Measurements from ENCODE around the gene EDIL3. TPM values are rescaled to one million over a fixed set of nuclear protein-coding genes. Genes with fewer than 3 reads are reported as not detected.

EDIL3 gene
- total and polyA plus RNA-seq, 2 donors (not counting 1 experiment from before 2014, with no cell fraction given): not detected

DNA sequence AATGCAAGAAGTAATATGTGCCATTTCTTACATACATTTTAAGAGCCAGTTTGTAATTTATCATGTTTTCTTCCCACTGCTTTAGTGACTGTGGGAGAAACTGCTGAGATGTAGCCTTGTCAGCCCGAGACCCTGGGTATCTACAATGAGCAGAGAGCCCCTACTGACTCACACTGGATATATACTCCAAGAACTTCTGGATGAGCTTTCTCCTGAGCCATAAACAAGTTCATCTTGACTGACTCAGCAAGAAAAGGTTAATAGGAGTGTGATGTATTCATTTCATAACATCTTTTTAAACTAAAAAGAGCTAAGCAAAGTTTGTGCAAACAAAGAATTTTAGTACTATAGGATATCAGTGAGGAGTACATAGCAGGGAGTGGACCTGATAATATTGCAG is 182.5 kb downstream of the EDIL3 start:
- H3K9ac ChIP-seq (ENCODE audit: low read length): no peak overlapping the region
- no peaks in the 10 kb centered on the region for H3K9me3 ChIP-seq (ENCODE audit: control extremely low read depth in 1 of 3, control insufficient read depth in 2 of 3, insufficient read depth in 1 of 3, low read length in 2 of 3)
- no peak overlapping the region for H2AFZ ChIP-seq (ENCODE audit: insufficient read depth, low read depth, low read length, poor library complexity, severe bottlenecking)
- intact Hi-C loops (cut with micrococcal nuclease): no loop called here
- no CpG with 5 or more reads among the region's 1 CpG for WGBS (ENCODE audit: insufficient coverage)
- DNase-seq: no peak
- no peaks in the 10 kb centered on the region for H3K9me3 Mint-ChIP-seq (ENCODE audit: insufficient read depth)
- no peak overlapping the region for H3K4me3 Mint-ChIP-seq
- H3K79me2 ChIP-seq (ENCODE audit: control insufficient read depth, insufficient read depth, low read length): no peaks in the 10 kb centered on the region
- H4K20me1 ChIP-seq (ENCODE audit: control insufficient read depth, insufficient read depth, low read length, poor library complexity, severe bottlenecking): no peaks in the 10 kb centered on the region
- TF ChIP-seq, protein P1, sequence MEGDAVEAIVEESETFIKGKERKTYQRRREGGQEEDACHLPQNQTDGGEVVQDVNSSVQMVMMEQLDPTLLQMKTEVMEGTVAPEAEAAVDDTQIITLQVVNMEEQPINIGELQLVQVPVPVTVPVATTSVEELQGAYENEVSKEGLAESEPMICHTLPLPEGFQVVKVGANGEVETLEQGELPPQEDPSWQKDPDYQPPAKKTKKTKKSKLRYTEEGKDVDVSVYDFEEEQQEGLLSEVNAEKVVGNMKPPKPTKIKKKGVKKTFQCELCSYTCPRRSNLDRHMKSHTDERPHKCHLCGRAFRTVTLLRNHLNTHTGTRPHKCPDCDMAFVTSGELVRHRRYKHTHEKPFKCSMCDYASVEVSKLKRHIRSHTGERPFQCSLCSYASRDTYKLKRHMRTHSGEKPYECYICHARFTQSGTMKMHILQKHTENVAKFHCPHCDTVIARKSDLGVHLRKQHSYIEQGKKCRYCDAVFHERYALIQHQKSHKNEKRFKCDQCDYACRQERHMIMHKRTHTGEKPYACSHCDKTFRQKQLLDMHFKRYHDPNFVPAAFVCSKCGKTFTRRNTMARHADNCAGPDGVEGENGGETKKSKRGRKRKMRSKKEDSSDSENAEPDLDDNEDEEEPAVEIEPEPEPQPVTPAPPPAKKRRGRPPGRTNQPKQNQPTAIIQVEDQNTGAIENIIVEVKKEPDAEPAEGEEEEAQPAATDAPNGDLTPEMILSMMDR (IDR thresholded peaks at IDR 0.05): no peak
- no peak for TF ChIP-seq EZH2 (IDR thresholded peaks at IDR 0.05; ENCODE audit: borderline replicate concordance, insufficient read depth, low read depth, low read length, poor library complexity, severe bottlenecking)
- CTCF ChIA-PET: no interaction called here
- H3K4me1 ChIP-seq (ENCODE audit: control insufficient read depth in 2 of 2, insufficient read depth in 2 of 2, low read length in 2 of 2): no peaks in the 10 kb centered on the region
- no peak for ATAC-seq (ENCODE audit: low read depth)
- H3K27ac ChIP-seq (ENCODE audit: low read length in 2 of 2): no peak overlapping the region
- H3K4me2 ChIP-seq (replicated peaks; ENCODE audit: low read depth, low read length, poor library complexity, severe bottlenecking): no peak overlapping the region
- H3K36me3 ChIP-seq (replicated peaks in 1 of 2; ENCODE audit: control extremely low read depth in 1 of 2, control insufficient read depth in 1 of 2, extremely low read depth in 1 of 2, insufficient read depth in 2 of 2, low read length in 1 of 2): no peaks in the 10 kb centered on the region
- H3K27me3 Mint-ChIP-seq: no peaks in the 10 kb centered on the region
- no peaks in the 10 kb centered on the region for H3K27me3 ChIP-seq (replicated peaks in 1 of 4; ENCODE audit: control extremely low read depth in 1 of 4, control insufficient read depth in 3 of 4, insufficient read depth in 4 of 4, low read length in 3 of 4)
- no peak overlapping the region for H3K4me3 ChIP-seq (ENCODE audit: control extremely low read depth in 1 of 5, extremely low read depth in 1 of 5, insufficient read depth in 1 of 5, low read depth in 2 of 5, low read length in 4 of 5)
- no peaks in the 10 kb centered on the region for H3K4me1 Mint-ChIP-seq
- POLR2A ChIA-PET: no interaction called here
- no peak overlapping the region for H3K27ac Mint-ChIP-seq

GRCh38 chr5:84197538-84197937 is 187.1 kb downstream of the EDIL3 start:
- Mint-ChIP-seq H3K27me3 (no peaks in the 10 kb centered on the region), H3K27ac (no peak overlapping the region), H3K4me3 (no peak overlapping the region), H3K9me3 (ENCODE audit: insufficient read depth) (no peaks in the 10 kb centered on the region), H3K4me1 (no peaks in the 10 kb centered on the region)
- no peaks in the 10 kb centered on the region for H3K4me1 ChIP-seq (ENCODE audit: control insufficient read depth in 2 of 2, insufficient read depth in 2 of 2, low read length in 2 of 2)
- H3K9ac ChIP-seq (ENCODE audit: low read length): no peak overlapping the region
- ATAC-seq (ENCODE audit: low read depth): no peak
- H4K20me1 ChIP-seq (ENCODE audit: control insufficient read depth, insufficient read depth, low read length, poor library complexity, severe bottlenecking): no peaks in the 10 kb centered on the region
- H3K27ac ChIP-seq (ENCODE audit: low read length in 2 of 2): no peak overlapping the region
- TF ChIP-seq, protein P1 (IDR thresholded peaks at IDR 0.05): no peak
- no peak for TF ChIP-seq EZH2 (IDR thresholded peaks at IDR 0.05; ENCODE audit: borderline replicate concordance, insufficient read depth, low read depth, low read length, poor library complexity, severe bottlenecking)
- no peaks in the 10 kb centered on the region for H3K79me2 ChIP-seq (ENCODE audit: control insufficient read depth, insufficient read depth, low read length)
- no peaks in the 10 kb centered on the region for H3K9me3 ChIP-seq (ENCODE audit: control extremely low read depth in 1 of 3, control insufficient read depth in 2 of 3, insufficient read depth in 1 of 3, low read length in 2 of 3)
- WGBS (ENCODE audit: insufficient coverage): no CpG with 5 or more reads among the region's 2 CpGs
- DNase-seq: no peak
- POLR2A ChIA-PET: no interaction called here
- H3K36me3 ChIP-seq (replicated peaks in 1 of 2; ENCODE audit: control extremely low read depth in 1 of 2, control insufficient read depth in 1 of 2, extremely low read depth in 1 of 2, insufficient read depth in 2 of 2, low read length in 1 of 2): no peaks in the 10 kb centered on the region
- intact Hi-C loops (cut with micrococcal nuclease): no loop called here
- H2AFZ ChIP-seq (ENCODE audit: insufficient read depth, low read depth, low read length, poor library complexity, severe bottlenecking): no peak overlapping the region
- H3K4me3 ChIP-seq (ENCODE audit: control extremely low read depth in 1 of 5, extremely low read depth in 1 of 5, insufficient read depth in 1 of 5, low read depth in 2 of 5, low read length in 4 of 5): no peak overlapping the region
- H3K4me2 ChIP-seq (replicated peaks; ENCODE audit: low read depth, low read length, poor library complexity, severe bottlenecking): no peak overlapping the region
- no peaks in the 10 kb centered on the region for H3K27me3 ChIP-seq (replicated peaks in 1 of 4; ENCODE audit: control extremely low read depth in 1 of 4, control insufficient read depth in 3 of 4, insufficient read depth in 4 of 4, low read length in 3 of 4)
- CTCF ChIA-PET: no interaction called here

All from B cell (primary cell).